AG04450 (cell line): Measurements from ENCODE around the gene BOD1L1. TPM values are rescaled to one million over a fixed set of nuclear protein-coding genes. Genes with fewer than 3 reads are reported as not detected.

Experiments used
- CTCF ChIA-PET: fragments of 300-600, 350-600 bp; formaldehyde crosslinking; extraction: SDS; loops from one replicate; lab custom pipeline; 2022; ENCODE audit warnings: antibody characterized with exemption, inconsistent platforms; lab: Charles Lee
- POLR2A ChIA-PET: fragments of 350-600 bp; formaldehyde crosslinking; extraction: SDS; loops from one replicate; lab custom pipeline; 2021; ENCODE audit warnings: antibody characterized with exemption, inconsistent platforms; lab: Yijun Ruan, JAX
- DNase-seq: peaks from one replicate; pipeline ENCODE4 v3.0.0-alpha.2; 2011; ENCODE audit warnings: low read depth, low spot score
- H3K27ac ChIP-seq: one replicate; pipeline ENCODE4 v1.5.1; 2012; ENCODE audit warnings: low read depth, low read length, control low read depth
- H3K27me3 ChIP-seq: one replicate; pipeline ENCODE4 v1.6.0; 2012; ENCODE audit warnings: low read length; ENCODE audit not compliant: control insufficient read depth, insufficient read depth
- H3K4me3 ChIP-seq: 2 replicates; pipeline ENCODE4 v1.5.1; 2011; ENCODE audit warnings: mild to moderate bottlenecking, low read depth, low read length, control low read depth
- H3K9me3 ChIP-seq: 2 replicates; pipeline ENCODE4 v1.5.1; 2012; ENCODE audit warnings: low read length; ENCODE audit not compliant: control insufficient read depth, insufficient read depth
- polyA plus RNA-seq: library from polyadenylated mRNA; depleted of rRNA; stranded (reverse); fragments of >200 nt; gene quantifications from 2 replicates; pipeline ENCODE4 v1.2.3, GENCODE V29; 2011
- TF ChIP-seq, protein P1 (sequence below): IDR thresholded peaks from 2 replicates; pipeline ENCODE4 v1.5.1; 2011; ENCODE audit warnings: low read depth, low read length, control low read depth, inconsistent platforms

BOD1L1 gene
- polyA plus RNA-seq, 1 experiment, result 23.1 TPM

GRCh38 chr4:13530823-13531624, 96.5 kb downstream of the BOD1L1 start:
- TF ChIP-seq, protein P1, sequence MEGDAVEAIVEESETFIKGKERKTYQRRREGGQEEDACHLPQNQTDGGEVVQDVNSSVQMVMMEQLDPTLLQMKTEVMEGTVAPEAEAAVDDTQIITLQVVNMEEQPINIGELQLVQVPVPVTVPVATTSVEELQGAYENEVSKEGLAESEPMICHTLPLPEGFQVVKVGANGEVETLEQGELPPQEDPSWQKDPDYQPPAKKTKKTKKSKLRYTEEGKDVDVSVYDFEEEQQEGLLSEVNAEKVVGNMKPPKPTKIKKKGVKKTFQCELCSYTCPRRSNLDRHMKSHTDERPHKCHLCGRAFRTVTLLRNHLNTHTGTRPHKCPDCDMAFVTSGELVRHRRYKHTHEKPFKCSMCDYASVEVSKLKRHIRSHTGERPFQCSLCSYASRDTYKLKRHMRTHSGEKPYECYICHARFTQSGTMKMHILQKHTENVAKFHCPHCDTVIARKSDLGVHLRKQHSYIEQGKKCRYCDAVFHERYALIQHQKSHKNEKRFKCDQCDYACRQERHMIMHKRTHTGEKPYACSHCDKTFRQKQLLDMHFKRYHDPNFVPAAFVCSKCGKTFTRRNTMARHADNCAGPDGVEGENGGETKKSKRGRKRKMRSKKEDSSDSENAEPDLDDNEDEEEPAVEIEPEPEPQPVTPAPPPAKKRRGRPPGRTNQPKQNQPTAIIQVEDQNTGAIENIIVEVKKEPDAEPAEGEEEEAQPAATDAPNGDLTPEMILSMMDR, result no peak
- Histone ChIP-seq H3K9me3 (no peaks in the 10 kb centered on the region; the same call in 1 of the 2 replicates), H3K4me3 (no peak overlapping the region), H3K27me3 (peaks cover 95% of the 10 kb centered on the region), H3K27ac (no peak overlapping the region)
- POLR2A ChIA-PET, result no interaction called here
- CTCF ChIA-PET, result no interaction called here
- no peak for DNase-seq

- H3K4me3 ChIP-seq, result no peak overlapping the region
- CTCF ChIA-PET, result no interaction called here
- TF ChIP-seq, protein P1, result no peak
- POLR2A ChIA-PET, result no interaction called here
- no peak overlapping the region for H3K27ac ChIP-seq
- no peak for DNase-seq
- peaks cover 7% of the 10 kb centered on the region for H3K9me3 ChIP-seq
- H3K27me3 ChIP-seq, result peaks cover 94% of the 10 kb centered on the region
Measured at GRCh38 chr4:13529128-13529919, 98.2 kb downstream of the BOD1L1 start.

- ChIA-PET POLR2A (no interaction called here), CTCF (no interaction called here)
- Histone ChIP-seq H3K27ac (no peak overlapping the region), H3K27me3 (peaks cover 94% of the 10 kb centered on the region), H3K4me3 (no peak overlapping the region), H3K9me3 (peaks cover 12% of the 10 kb centered on the region)
- TF ChIP-seq, protein P1, result no peak
- no peak for DNase-seq
Measured at GRCh38 chr4:13528821-13529127, 98.8 kb downstream of the BOD1L1 start.

DNA sequence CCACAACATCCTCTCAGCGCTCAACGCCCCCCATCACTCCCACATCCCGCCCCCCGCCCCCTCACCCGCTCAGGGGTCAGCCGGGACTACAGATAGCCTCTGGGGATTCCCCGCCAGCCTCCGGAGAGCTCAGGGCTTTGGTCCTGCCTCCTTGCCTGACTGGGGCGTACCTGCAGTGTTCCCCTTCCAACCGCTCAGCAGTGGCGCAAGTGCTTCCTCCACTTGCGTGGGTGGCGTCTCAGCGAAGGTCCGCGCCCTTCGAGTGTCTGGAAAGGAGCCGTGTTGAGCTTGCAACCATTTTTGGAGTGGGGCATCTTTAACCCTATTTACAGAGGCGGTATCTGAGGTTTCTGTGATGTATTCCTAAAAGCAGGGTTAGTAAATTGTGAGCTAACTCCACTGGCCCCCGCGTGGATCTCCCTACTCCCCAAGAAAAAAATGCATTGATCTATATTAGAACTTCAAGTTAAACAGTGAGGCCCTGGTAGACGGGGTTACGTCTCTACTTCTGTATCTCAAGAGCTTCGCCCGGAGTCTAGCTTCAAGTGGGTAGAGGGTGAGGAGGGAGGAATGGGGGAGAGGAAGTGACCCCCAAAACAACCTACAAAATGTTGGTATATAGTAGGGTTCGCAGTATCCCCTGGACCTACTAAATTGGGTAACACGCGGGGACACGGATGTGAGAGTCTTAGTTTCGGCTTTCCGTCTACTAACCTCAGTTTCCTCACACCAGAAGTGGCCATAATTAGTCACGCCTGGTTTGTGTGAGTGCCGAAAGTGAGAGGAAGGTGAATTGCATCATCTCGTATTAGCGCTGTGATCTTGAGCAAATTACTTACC, 99.3 kb downstream of the BOD1L1 start:
- no peak overlapping the region for H3K4me3 ChIP-seq
- H3K27me3 ChIP-seq, result peaks cover 95% of the 10 kb centered on the region
- DNase-seq, result no peak
- peaks cover 18% of the 10 kb centered on the region for H3K9me3 ChIP-seq
- CTCF ChIA-PET, result no interaction called here
- TF ChIP-seq, protein P1, result no peak
- H3K27ac ChIP-seq, result no peak overlapping the region
- POLR2A ChIA-PET, result no interaction called here
